OCI-LY7 (cell line): ENCODE measurements around the gene GATA1. TPM values are rescaled to one million over a fixed set of nuclear protein-coding genes. Genes with fewer than 3 reads are reported as not detected.

Experiments used
- BruUV-seq: library from RNA; stranded (reverse); fragments of 400-500 nt; replicated peaks from 2 replicates; lab custom pipeline; 2021; lab: Mats Ljungman, UMichigan
- CTCF ChIA-PET: fragments of 300-600 bp; sonication (Branson Sonifier 250); formaldehyde crosslinking; loops from one replicate; lab custom pipeline; 2022; ENCODE audit warnings: antibody characterized with exemption; ENCODE audit not compliant: unreplicated experiment; lab: Charles Lee
- POLR2A ChIA-PET: fragments of 300-600 bp; sonication (Branson Sonifier 250); formaldehyde crosslinking; loops from one replicate; lab custom pipeline; 2022; ENCODE audit warnings: antibody characterized with exemption; lab: Charles Lee
- DNase-seq: peaks from one replicate; pipeline ENCODE4 v3.0.0-alpha.2; 2015; ENCODE audit warnings: low spot score
- H2AFZ ChIP-seq: fragments of 200-600 bp; sonication (generic), shearing (Covaris generic); 2 replicates; pipeline ENCODE4 v1.6.1; 2014; ENCODE audit warnings: mild to moderate bottlenecking, antibody characterized with exemption, low read length, moderate library complexity
- H3K27ac ChIP-seq: fragments of 200-600 bp; sonication (generic); 2 replicates; pipeline ENCODE4 v1.5.1; 2014; ENCODE audit warnings: mixed run types, low read depth, mild to moderate bottlenecking, moderate library complexity, low read length, inconsistent platforms; ENCODE audit not compliant: poor library complexity, severe bottlenecking
- H3K36me3 ChIP-seq: fragments of 200-600 bp; sonication (generic); 2 replicates; pipeline ENCODE4 v1.6.1; 2014; ENCODE audit warnings: mild to moderate bottlenecking, antibody characterized with exemption, low read length, moderate library complexity, mixed read lengths; ENCODE audit not compliant: insufficient read depth
- H3K4me1 ChIP-seq: fragments of 200-600 bp; sonication (generic); 2 replicates; pipeline ENCODE4 v1.5.1; 2014; ENCODE audit warnings: mild to moderate bottlenecking, low read length; ENCODE audit not compliant: insufficient read depth, poor library complexity, severe bottlenecking
- H3K4me2 ChIP-seq: fragments of 200-600 bp; sonication (generic); 2 replicates; pipeline ENCODE4 v1.6.1; 2014; ENCODE audit warnings: mild to moderate bottlenecking, low read length
- H3K4me3 ChIP-seq: fragments of 200-600 bp; sonication (generic); 2 replicates; pipeline ENCODE4 v1.5.1; 2014; ENCODE audit warnings: mild to moderate bottlenecking, low read depth, low read length; ENCODE audit not compliant: poor library complexity, severe bottlenecking
- H3K79me2 ChIP-seq: fragments of 200-600 bp; sonication (generic); 2 replicates; pipeline ENCODE4 v1.6.1; 2016; ENCODE audit warnings: low read depth, mild to moderate bottlenecking, low read length, moderate library complexity, mixed read lengths; ENCODE audit not compliant: insufficient read depth
- H3K9me2 ChIP-seq: fragments of 200-600 bp; sonication (generic); 2 replicates; pipeline ENCODE4 v1.6.1; 2016; ENCODE audit warnings: mild to moderate bottlenecking, low read length, mixed read lengths; ENCODE audit not compliant: insufficient read depth
- H3K9me3 ChIP-seq: fragments of 200-600 bp; sonication (generic); 2 replicates; pipeline ENCODE4 v1.6.1; 2014; ENCODE audit warnings: mild to moderate bottlenecking, mixed run types, low read length, mixed read lengths
- H4K20me1 ChIP-seq: fragments of 200-600 bp; sonication (generic); 2 replicates; pipeline ENCODE4 v1.6.1; 2014; ENCODE audit warnings: mild to moderate bottlenecking, antibody characterized with exemption, low read length, moderate library complexity, mixed read lengths; ENCODE audit not compliant: insufficient read depth
- EZH2phosphoT487 ChIP-seq: fragments of 200-600 bp; sonication (generic); IDR thresholded peaks from 2 replicates; pipeline ENCODE4 v1.6.1; 2018; ENCODE audit warnings: low read depth, borderline replicate concordance, mild to moderate bottlenecking, mixed run types, antibody characterized with exemption, low read length, moderate library complexity, mixed read lengths
- intact Hi-C: fragments of 100-400 bp; cut with micrococcal nuclease; formaldehyde crosslinking; loops from one replicate; pipeline ENCODE4 v1.10.0; 2022; ENCODE audit not compliant: unreplicated experiment
- total RNA-seq, 2 experiments: library from RNA; depleted of rRNA in 1 of 2; stranded (reverse); fragments of >200 nt in 1 of 2; shearing (Covaris generic) in 1 of 2; gene quantifications; 2 replicates each; pipeline ENCODE4 v1.2.3, GENCODE V29; 2014 to 2022
- TF ChIP-seq, protein P1 (sequence below): fragments of 200-600 bp; sonication (generic); conservative IDR thresholded peaks from 2 replicates; pipeline ENCODE4 v1.5.1; 2014; ENCODE audit warnings: mild to moderate bottlenecking, antibody characterized with exemption, low read length, moderate library complexity, mixed read lengths

GATA1 gene
- total RNA-seq, 2 experiments from 2014 or later = not detected

DNA sequence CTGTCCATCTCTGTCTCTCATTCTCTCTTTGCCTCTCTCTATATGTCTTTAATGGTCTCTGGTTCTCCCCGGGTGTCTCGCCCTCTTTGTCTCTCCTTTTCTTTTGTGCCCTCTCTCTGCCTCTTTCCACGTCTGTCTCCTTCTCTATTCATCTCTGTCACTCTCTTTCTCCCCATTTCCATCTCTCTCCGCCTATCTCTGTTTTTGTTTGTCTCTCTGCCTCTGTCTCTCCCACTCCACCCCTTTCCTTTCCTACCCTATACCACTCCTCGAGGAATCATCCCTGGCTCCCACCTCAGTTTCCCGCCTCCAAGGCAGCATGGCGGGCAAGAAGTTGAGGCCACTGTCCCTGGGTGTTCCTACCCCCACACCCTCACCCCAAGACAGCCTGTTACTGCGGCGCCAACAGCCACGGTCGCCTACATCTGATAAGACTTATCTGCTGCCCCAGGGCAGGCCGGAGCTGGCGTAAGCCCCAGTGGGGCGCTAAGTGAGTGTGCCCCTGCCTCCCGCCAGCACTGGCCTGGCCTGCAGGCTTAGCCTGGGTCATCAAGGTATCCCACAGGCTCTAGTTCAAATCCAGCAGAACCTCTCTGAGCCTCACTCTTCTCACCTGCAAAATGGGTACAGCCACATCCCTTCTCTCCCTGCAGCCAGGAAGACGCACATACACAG, 713 bp upstream of the GATA1 start:
- H3K79me2 ChIP-seq = no peaks in the 10 kb centered on the region
- no peak for TF ChIP-seq EZH2phosphoT487
- TF ChIP-seq, protein P1, sequence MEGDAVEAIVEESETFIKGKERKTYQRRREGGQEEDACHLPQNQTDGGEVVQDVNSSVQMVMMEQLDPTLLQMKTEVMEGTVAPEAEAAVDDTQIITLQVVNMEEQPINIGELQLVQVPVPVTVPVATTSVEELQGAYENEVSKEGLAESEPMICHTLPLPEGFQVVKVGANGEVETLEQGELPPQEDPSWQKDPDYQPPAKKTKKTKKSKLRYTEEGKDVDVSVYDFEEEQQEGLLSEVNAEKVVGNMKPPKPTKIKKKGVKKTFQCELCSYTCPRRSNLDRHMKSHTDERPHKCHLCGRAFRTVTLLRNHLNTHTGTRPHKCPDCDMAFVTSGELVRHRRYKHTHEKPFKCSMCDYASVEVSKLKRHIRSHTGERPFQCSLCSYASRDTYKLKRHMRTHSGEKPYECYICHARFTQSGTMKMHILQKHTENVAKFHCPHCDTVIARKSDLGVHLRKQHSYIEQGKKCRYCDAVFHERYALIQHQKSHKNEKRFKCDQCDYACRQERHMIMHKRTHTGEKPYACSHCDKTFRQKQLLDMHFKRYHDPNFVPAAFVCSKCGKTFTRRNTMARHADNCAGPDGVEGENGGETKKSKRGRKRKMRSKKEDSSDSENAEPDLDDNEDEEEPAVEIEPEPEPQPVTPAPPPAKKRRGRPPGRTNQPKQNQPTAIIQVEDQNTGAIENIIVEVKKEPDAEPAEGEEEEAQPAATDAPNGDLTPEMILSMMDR = no peak
- H4K20me1 ChIP-seq = no peaks in the 10 kb centered on the region
- intact Hi-C loops = no loop called here
- CTCF ChIA-PET = no interaction called here
- H3K36me3 ChIP-seq = no peaks in the 10 kb centered on the region
- no peaks in the 10 kb centered on the region for H3K9me2 ChIP-seq
- no peak overlapping the region for H3K27ac ChIP-seq
- DNase-seq = no peak
- POLR2A ChIA-PET = no interaction called here
- no peaks in the 10 kb centered on the region for H3K9me3 ChIP-seq
- H2AFZ ChIP-seq = no peak overlapping the region
- no peaks in the 10 kb centered on the region for H3K4me1 ChIP-seq
- no TSS peak for BruUV-seq
- H3K4me2 ChIP-seq = no peak overlapping the region
- no peak overlapping the region for H3K4me3 ChIP-seq

DNA sequence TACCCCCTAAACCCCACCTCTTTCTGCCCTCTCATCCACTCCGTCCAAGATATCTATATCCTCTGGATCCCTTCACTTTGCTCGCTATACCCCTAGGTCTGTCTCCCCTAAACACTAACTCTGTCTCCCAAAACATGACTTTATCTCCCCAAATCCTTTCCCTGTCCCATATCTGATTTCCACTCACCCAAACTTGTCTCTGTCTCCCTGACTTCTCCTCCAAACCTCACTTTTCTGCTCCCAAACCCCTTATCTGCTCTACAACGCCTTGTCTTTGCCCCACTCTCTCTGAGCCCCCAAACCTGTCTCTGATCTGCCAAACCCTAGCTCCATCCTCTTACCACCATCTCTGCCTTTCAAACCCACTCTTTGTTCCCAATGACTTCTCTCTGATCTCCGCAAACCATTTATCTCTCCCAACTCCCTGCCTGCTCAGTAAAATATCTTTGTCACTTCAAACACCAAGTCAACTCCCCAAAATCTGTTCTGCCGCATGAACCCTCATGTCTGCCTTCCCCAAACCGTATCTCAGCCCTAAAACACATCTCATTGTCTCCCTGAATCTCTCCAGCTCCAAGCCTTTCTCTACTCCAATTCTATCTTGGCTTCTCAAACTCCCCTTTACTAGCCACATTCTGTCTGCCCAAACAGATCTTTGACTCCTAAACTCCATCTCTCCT, 575 bp downstream of the GATA1 start:
- ChIA-PET CTCF (no interaction called here), POLR2A (no interaction called here)
- H3K4me1 ChIP-seq = no peaks in the 10 kb centered on the region
- no peak for DNase-seq
- BruUV-seq = no TSS peak
- no peaks in the 10 kb centered on the region for H3K79me2 ChIP-seq
- H3K9me2 ChIP-seq = no peaks in the 10 kb centered on the region
- no peaks in the 10 kb centered on the region for H3K36me3 ChIP-seq
- H4K20me1 ChIP-seq = no peaks in the 10 kb centered on the region
- H3K4me3 ChIP-seq = no peak overlapping the region
- no peak overlapping the region for H2AFZ ChIP-seq
- intact Hi-C loops = no loop called here
- H3K27ac ChIP-seq = no peak overlapping the region
- TF ChIP-seq EZH2phosphoT487 = no peak
- TF ChIP-seq, protein P1 = no peak
- H3K4me2 ChIP-seq = no peak overlapping the region
- no peaks in the 10 kb centered on the region for H3K9me3 ChIP-seq
